PC-9 (cell line): ENCODE data around the gene PPFIBP1. TPM values are rescaled to one million over a fixed set of nuclear protein-coding genes. Genes with fewer than 3 reads are reported as not detected.

Experiments
- BruUV-seq: library from RNA; stranded (reverse); fragments of 400-500 nt; replicated peaks from 2 replicates; lab custom pipeline; 2021; lab: Mats Ljungman, UMichigan
- CTCF ChIA-PET: fragments of 300-600 bp; sonication (Branson Sonifier 250); formaldehyde crosslinking; loops from one replicate; lab custom pipeline; 2022; ENCODE audit warnings: antibody characterized with exemption; lab: Charles Lee
- POLR2A ChIA-PET: fragments of 300-600 bp; sonication (Branson Sonifier 250); formaldehyde crosslinking; loops from one replicate; lab custom pipeline; 2022; ENCODE audit warnings: antibody characterized with exemption; ENCODE audit not compliant: unreplicated experiment; lab: Charles Lee
- DNase-seq, 2 experiments: peaks; one replicate each; pipeline versions ENCODE4 v3.0.0 to v3.0.0-alpha.2; 2015 to 2022; ENCODE audit warnings: mixed read lengths in 1 of 2
- H2AFZ ChIP-seq: fragments of 200-600 bp; sonication (generic); 2 replicates; pipeline ENCODE4 v1.8.1; 2017; ENCODE audit warnings: antibody characterized with exemption
- H3F3A ChIP-seq: fragments of 200-600 bp; sonication (generic); 2 replicates; pipeline ENCODE4 v1.8.1; 2017; ENCODE audit warnings: antibody characterized with exemption, mild to moderate bottlenecking, low read depth; ENCODE audit not compliant: insufficient read depth
- H3K27ac ChIP-seq: fragments of 200-600 bp; sonication (generic); 2 replicates; pipeline ENCODE4 v1.6.1; 2016; ENCODE audit warnings: mixed run types
- H3K27me3 ChIP-seq: fragments of 200-600 bp; sonication (generic); 2 replicates; pipeline ENCODE4 v1.6.1; 2016; ENCODE audit warnings: low read depth, mixed run types; ENCODE audit not compliant: insufficient read depth
- H3K36me3 ChIP-seq: fragments of 200-600 bp; sonication (generic); 2 replicates; pipeline ENCODE4 v1.6.1; 2016; ENCODE audit warnings: low read depth, mixed run types
- H3K4me1 ChIP-seq: fragments of 200-600 bp; sonication (generic); replicated peaks from 2 replicates; pipeline ENCODE4 v1.6.1; 2016; ENCODE audit warnings: mixed run types; ENCODE audit not compliant: insufficient read depth
- H3K4me2 ChIP-seq: fragments of 200-600 bp; sonication (generic); 2 replicates; pipeline ENCODE4 v1.6.1; 2017; ENCODE audit warnings: mixed run types
- H3K4me3 ChIP-seq: fragments of 200-600 bp; sonication (generic); 2 replicates; pipeline ENCODE4 v1.6.1; 2016; ENCODE audit warnings: mixed run types
- H3K79me2 ChIP-seq: fragments of 200-600 bp; sonication (generic); 2 replicates; pipeline ENCODE4 v1.6.1; 2017; ENCODE audit warnings: low read depth, mixed run types
- H3K9me2 ChIP-seq: fragments of 200-600 bp; sonication (generic); 2 replicates; pipeline ENCODE4 v1.8.1; 2017; ENCODE audit warnings: mild to moderate bottlenecking; ENCODE audit not compliant: insufficient read depth
- H3K9me3 ChIP-seq: fragments of 200-600 bp; sonication (generic); 2 replicates; pipeline ENCODE4 v1.8.1; 2016; ENCODE audit warnings: low read depth; ENCODE audit not compliant: insufficient read depth
- H4K20me1 ChIP-seq: fragments of 200-600 bp; sonication (generic); 2 replicates; pipeline ENCODE4 v1.8.1; 2017; ENCODE audit not compliant: insufficient read depth
- CTCF ChIP-seq: fragments of 200-600 bp; sonication (generic); conservative IDR thresholded peaks from 2 replicates; pipeline ENCODE4 v1.6.1; 2017; ENCODE audit warnings: mixed run types, antibody characterized with exemption, mild to moderate bottlenecking, moderate library complexity
- EZH2 ChIP-seq: fragments of 200-600 bp; sonication (generic); IDR thresholded peaks from 2 replicates; pipeline ENCODE4 v1.8.0; 2017; ENCODE audit warnings: antibody characterized with exemption, low read depth
- intact Hi-C: fragments of 100-400 bp; cut with micrococcal nuclease; formaldehyde crosslinking; loops from one replicate; pipeline ENCODE4 v1.10.0; 2022; ENCODE audit not compliant: unreplicated experiment
- total RNA-seq: library from RNA; stranded (reverse); gene quantifications from 2 replicates; pipeline ENCODE4 v1.2.3, GENCODE V29; 2021

Gene PPFIBP1
- total RNA-seq, 1 experiment from 2014 or later: 77.0 TPM

- POLR2A ChIA-PET: interaction anchor here (0.6 kb wide), 1 partner anchor 12 kb away, joined by 5 read pairs; no protein-coding TSS in a partner anchor
- no peaks in the 10 kb centered on the region for H3K79me2 ChIP-seq
- H2AFZ ChIP-seq: no peak overlapping the region
- no peaks in the 10 kb centered on the region for H3K9me2 ChIP-seq
- DNase-seq: no peak
- H3K27me3 ChIP-seq: no peaks in the 10 kb centered on the region
- H3K9me3 ChIP-seq: no peaks in the 10 kb centered on the region
- CTCF ChIA-PET: no interaction called here
- intact Hi-C loops: no loop called here
- H3F3A ChIP-seq: no peaks in the 10 kb centered on the region
- BruUV-seq: no TSS peak
- TF ChIP-seq EZH2 (no peak), CTCF (no peak)
- H4K20me1 ChIP-seq: no peaks in the 10 kb centered on the region
- no peaks in the 10 kb centered on the region for H3K4me1 ChIP-seq
- H3K27ac ChIP-seq: no peak overlapping the region
- H3K36me3 ChIP-seq: peaks cover 5% of the 10 kb centered on the region; the same call in 1 of the 2 replicates
- no peak overlapping the region for H3K4me3 ChIP-seq
- H3K4me2 ChIP-seq: no peak overlapping the region
Measured at GRCh38 chr12:27672643-27673042, 148.6 kb downstream of the PPFIBP1 start.

DNA sequence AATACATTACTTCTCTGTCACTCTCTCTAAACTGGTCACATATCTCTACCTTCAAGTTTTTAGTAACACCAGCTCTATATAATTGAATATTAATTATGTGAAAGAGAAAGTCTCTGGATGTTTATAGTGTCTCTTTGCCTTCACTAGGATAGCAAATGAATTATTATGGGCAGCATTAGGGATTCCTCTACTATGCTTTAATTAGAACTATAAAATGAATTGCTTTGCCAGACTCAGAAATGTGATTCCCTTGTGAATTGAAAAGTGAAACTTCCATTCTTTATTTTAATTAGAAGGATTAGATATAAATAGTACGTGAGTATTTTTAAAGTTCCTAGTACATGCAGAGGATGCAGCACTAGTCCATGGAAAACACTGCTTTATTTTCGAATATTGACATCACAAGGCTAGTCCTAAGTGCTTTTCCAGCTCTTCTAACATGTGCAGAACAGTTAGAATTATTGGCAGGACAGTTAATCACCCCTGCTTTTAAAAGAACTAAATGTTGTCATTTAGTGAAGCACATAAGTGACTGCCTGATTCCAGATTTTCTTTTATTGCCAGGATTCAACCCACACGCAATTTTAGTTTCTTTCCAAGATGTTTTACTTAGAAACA, 149.2 kb downstream of the PPFIBP1 start:
- TF ChIP-seq EZH2 (no peak), CTCF (no peak)
- CTCF ChIA-PET: no interaction called here

GRCh38 chr12:27674989-27675388, 151.0 kb downstream of the PPFIBP1 start:
- Histone ChIP-seq H3F3A (no peaks in the 10 kb centered on the region), H3K4me1 (no peaks in the 10 kb centered on the region), H3K27me3 (no peaks in the 10 kb centered on the region), H2AFZ (no peak overlapping the region), H3K36me3 (0 out of 2 replicates have a peak, but pooled peaks cover 7% of the 10 kb centered on the region), H3K4me2 (no peak overlapping the region), H3K9me2 (no peaks in the 10 kb centered on the region), H3K27ac (no peak overlapping the region), H3K4me3 (no peak overlapping the region), H3K79me2 (no peaks in the 10 kb centered on the region), H4K20me1 (no peaks in the 10 kb centered on the region), H3K9me3 (no peaks in the 10 kb centered on the region)
- intact Hi-C loops: no loop called here
- TF ChIP-seq CTCF: no peak
- TF ChIP-seq EZH2: no peak
- ChIA-PET POLR2A (interaction anchor here (0.6 kb wide), 1 partner anchor 66 kb away, joined by 4 read pairs; no protein-coding TSS in a partner anchor), CTCF (interaction anchor here (0.6 kb wide), 1 partner anchor 197 kb away, joined by 12 read pairs; no protein-coding TSS in a partner anchor)
- no peak for DNase-seq
- no TSS peak for BruUV-seq

More for the DNA sequence above, 149.2 kb downstream of the PPFIBP1 start:
- intact Hi-C loops: no loop called here
- H3K27me3 ChIP-seq: no peaks in the 10 kb centered on the region
- H3K9me2 ChIP-seq: no peaks in the 10 kb centered on the region
- H3K27ac ChIP-seq: no peak overlapping the region
- BruUV-seq: no TSS peak
- no peaks in the 10 kb centered on the region for H3F3A ChIP-seq
- H3K4me2 ChIP-seq: no peak overlapping the region
- peaks cover 5% of the 10 kb centered on the region; the same call in 1 of the 2 replicates for H3K36me3 ChIP-seq
- H3K4me1 ChIP-seq: no peaks in the 10 kb centered on the region
- no peaks in the 10 kb centered on the region for H4K20me1 ChIP-seq
- no peak overlapping the region for H2AFZ ChIP-seq
- DNase-seq: no peak
- POLR2A ChIA-PET: no interaction called here
- H3K9me3 ChIP-seq: no peaks in the 10 kb centered on the region
- H3K4me3 ChIP-seq: no peak overlapping the region
- no peaks in the 10 kb centered on the region for H3K79me2 ChIP-seq
